Keratinocyte (primary cell): ENCODE measurements around the gene PES1.

ENCODE experiments used
- EZH2 ChIP-seq: IDR thresholded peaks from one replicate; pipeline ENCODE4 v1.6.1; 2012; ENCODE audit warnings: inconsistent platforms, mild to moderate bottlenecking, low read length, moderate library complexity
- TF ChIP-seq, protein P1 (sequence below), 3 experiments: IDR thresholded peaks in 1 of 3; conservative IDR thresholded peaks in 1 of 3; optimal IDR thresholded peaks in 1 of 3; 2 replicates in 2 of 3; 3 replicates in 1 of 3; pipeline versions ENCODE3 to v1.5.1; 2011; ENCODE audit warnings: low read length in 3 of 3, mild to moderate bottlenecking in 3 of 3, moderate library complexity in 2 of 3, control low read depth in 1 of 3, inconsistent platforms in 1 of 3; ENCODE audit not compliant: insufficient read depth in 2 of 3; ENCODE audit errors: extremely low read depth in 1 of 3

DNA sequence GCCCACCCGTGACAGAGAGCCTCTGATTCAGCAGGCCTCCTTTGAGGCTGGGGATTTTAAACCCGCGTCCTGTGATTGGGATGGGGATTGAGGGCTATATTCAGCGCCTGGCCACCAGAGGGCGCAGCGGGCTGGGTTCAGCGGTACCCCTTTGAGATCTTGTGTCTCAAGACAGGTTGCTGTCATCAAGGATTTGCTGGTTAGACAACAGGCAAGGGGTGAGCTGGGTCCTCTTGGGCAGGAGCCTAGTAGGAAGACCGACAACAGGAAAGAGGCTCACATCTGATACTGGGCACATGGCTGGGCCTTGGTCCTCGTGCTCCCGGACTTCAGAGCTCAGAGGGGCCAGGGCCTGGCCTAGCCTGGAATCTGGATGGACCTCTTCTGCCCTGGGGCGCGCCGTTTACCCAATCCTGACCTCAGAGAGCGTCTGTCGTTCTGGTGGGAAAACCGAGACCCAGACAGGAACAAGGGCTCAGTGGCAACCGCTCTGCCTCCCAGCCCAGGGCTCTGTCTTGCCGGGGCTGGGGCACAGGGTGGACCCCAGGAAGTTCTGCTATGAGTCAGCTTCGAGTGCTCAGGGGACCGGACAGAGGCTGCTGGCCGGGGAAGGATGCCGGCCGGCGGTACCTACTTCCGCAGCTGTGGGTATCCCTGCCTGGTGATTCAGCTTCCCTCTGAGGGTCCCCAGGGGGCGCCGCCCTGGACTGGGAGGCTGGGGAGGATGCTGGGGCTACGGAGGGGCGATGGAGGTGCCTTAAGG lies 42.9 kb upstream of the PES1 start:
- TF ChIP-seq, protein P1, sequence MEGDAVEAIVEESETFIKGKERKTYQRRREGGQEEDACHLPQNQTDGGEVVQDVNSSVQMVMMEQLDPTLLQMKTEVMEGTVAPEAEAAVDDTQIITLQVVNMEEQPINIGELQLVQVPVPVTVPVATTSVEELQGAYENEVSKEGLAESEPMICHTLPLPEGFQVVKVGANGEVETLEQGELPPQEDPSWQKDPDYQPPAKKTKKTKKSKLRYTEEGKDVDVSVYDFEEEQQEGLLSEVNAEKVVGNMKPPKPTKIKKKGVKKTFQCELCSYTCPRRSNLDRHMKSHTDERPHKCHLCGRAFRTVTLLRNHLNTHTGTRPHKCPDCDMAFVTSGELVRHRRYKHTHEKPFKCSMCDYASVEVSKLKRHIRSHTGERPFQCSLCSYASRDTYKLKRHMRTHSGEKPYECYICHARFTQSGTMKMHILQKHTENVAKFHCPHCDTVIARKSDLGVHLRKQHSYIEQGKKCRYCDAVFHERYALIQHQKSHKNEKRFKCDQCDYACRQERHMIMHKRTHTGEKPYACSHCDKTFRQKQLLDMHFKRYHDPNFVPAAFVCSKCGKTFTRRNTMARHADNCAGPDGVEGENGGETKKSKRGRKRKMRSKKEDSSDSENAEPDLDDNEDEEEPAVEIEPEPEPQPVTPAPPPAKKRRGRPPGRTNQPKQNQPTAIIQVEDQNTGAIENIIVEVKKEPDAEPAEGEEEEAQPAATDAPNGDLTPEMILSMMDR (optimal IDR thresholded peaks at IDR 0.05 in 1 of 3, IDR thresholded peaks at IDR 0.05 in 1 of 3, conservative IDR thresholded peaks at IDR 0.05 in 1 of 3; ENCODE audit: extremely low read depth in 1 of 3, insufficient read depth in 2 of 3, low read length in 3 of 3), result peak; percentile 94 to 97 (median 94)
- no peak for TF ChIP-seq EZH2
